ENCODE data around the gene NIPBL. TPM values are rescaled to one million over a fixed set of nuclear protein-coding genes. Genes with fewer than 3 reads are reported as not detected.

The NIPBL gene
- total and polyA plus RNA-seq, 2 of the 13 experiments (the other 11 are each of a cell fraction or from before 2014, with no cell fraction given), result 12.3 to 32.3 TPM

- no peaks in the 10 kb centered on the region for H3K27me3 ChIP-seq (ENCODE audit: control insufficient read depth in 1 of 2, insufficient read depth in 2 of 2, low read length in 2 of 2)
- no peak for DNase-seq (ENCODE audit: low spot score)
- POLR2A ChIA-PET, result no interaction called here
- no peaks in the 10 kb centered on the region for H4K20me1 ChIP-seq (ENCODE audit: insufficient read depth, low read length)
- no peak overlapping the region for H2AFZ ChIP-seq (ENCODE audit: low read length)
- no peak for TF ChIP-seq FUBP1 (CRISPR knock-in tag; IDR thresholded peaks at IDR 0.05; ENCODE audit: borderline replicate concordance)
- TF ChIP-seq GFI1 (CRISPR knock-in tag; IDR thresholded peaks at IDR 0.05; ENCODE audit: borderline replicate concordance), result no peak
- no peak for TF ChIP-seq SMAD1 (CRISPR knock-in tag; IDR thresholded peaks at IDR 0.05; ENCODE audit: borderline replicate concordance, low read depth)
- TF ChIP-seq RCOR2 (CRISPR knock-in tag; IDR thresholded peaks at IDR 0.05), result no peak
- no peak for TF ChIP-seq MED13 (CRISPR knock-in tag; IDR thresholded peaks at IDR 0.05)
- no peak for TF ChIP-seq NFIC (IDR thresholded peaks at IDR 0.05; ENCODE audit: low read length)
- TF ChIP-seq SOX6 (IDR thresholded peaks at IDR 0.05), result no peak
- TF ChIP-seq SOX6 (CRISPR knock-in tag; IDR thresholded peaks at IDR 0.05), result no peak
- TF ChIP-seq AHDC1 (CRISPR knock-in tag; IDR thresholded peaks at IDR 0.05; ENCODE audit: borderline replicate concordance), result no peak
- no peak for TF ChIP-seq HOXA3 (CRISPR knock-in tag; IDR thresholded peaks at IDR 0.05)
- TF ChIP-seq MAFF (IDR thresholded peaks at IDR 0.05; ENCODE audit: low read depth, low read length), result peak; percentile 70; the same call in 1 of the 2 replicates
- no peak for TF ChIP-seq ZNF367 (CRISPR knock-in tag; IDR thresholded peaks at IDR 0.05; ENCODE audit: borderline replicate concordance)
- peak; percentile 59 to 85 for TF ChIP-seq MAFK (conservative IDR thresholded peaks at IDR 0.05 in 1 of 2, IDR thresholded peaks at IDR 0.05 in 1 of 2; ENCODE audit: low read length in 2 of 2)
- in situ Hi-C loops (cut with HindIII; ENCODE audit: extremely low pct_ligation_motif_present, low pct_unique_long_range_greater_than_20kb), result no loop called here
- CTCF ChIA-PET (ENCODE audit: low intra/inter-chr PET ratio, low total read pairs), result no interaction called here
- H3K27ac ChIP-seq (ENCODE audit: extremely low read length, insufficient read depth, low read length), result no peak overlapping the region
- FAIRE-seq, result no peak
- intact Hi-C loops (cut with micrococcal nuclease; ENCODE audit: unreplicated experiment), result no loop called here
- no peak overlapping the region for H3K9ac ChIP-seq (ENCODE audit: insufficient read depth, low read depth, low read length)
- no peaks in the 10 kb centered on the region for H3K9me3 ChIP-seq (ENCODE audit: low read length)
- H3K4me3 ChIP-seq (replicated peaks in 1 of 3; ENCODE audit: insufficient read depth in 1 of 3, low read depth in 2 of 3, low read length in 3 of 3), result no peak overlapping the region
- no peaks in the 10 kb centered on the region for H3K79me2 ChIP-seq (ENCODE audit: insufficient read depth, low read length)
- no TSS peak for BruUV-seq (replicated peaks)
- H3K4me1 ChIP-seq (ENCODE audit: insufficient read depth, low read length), result no peaks in the 10 kb centered on the region
- H3K4me2 ChIP-seq (ENCODE audit: low read depth, low read length), result no peak overlapping the region
- ATAC-seq, result no peak
- H3K36me3 ChIP-seq (replicated peaks in 1 of 2; ENCODE audit: control insufficient read depth in 1 of 2, insufficient read depth in 2 of 2, low read length in 2 of 2), result peaks cover 1 to 23% of the 10 kb centered on the region in 2 experiments; a peak in 2 of 5 replicates
These were observed 137.8 kb downstream of the NIPBL start for GRCh38 chr5:37014321-37014720.

Measured in HepG2 (cell line).